Common myeloid progenitor, CD34-positive (primary cell): ENCODE measurements around the gene ASB4.
A peak's percentile ranks its signal among the peaks of the same experiment; 100 is the strongest.

Experiments
- CTCF ChIA-PET: fragments of 350-600 bp; sonication (Branson Sonifier 250); formaldehyde crosslinking; loops from one replicate; lab custom pipeline; 2021; ENCODE audit warnings: antibody characterized with exemption; lab: Charles Lee
- POLR2A ChIA-PET: fragments of 350-600 bp; sonication (Branson Sonifier 250); formaldehyde crosslinking; loops from one replicate; lab custom pipeline; 2021; ENCODE audit warnings: antibody characterized with exemption; lab: Charles Lee
- DNase-seq, 3 donors: peaks; one replicate each; pipeline versions ENCODE4 v3.0.0 to v3.0.0-alpha.2; 2013
- H3K27ac ChIP-seq, 2 experiments: 1 replicate in 1 of 2; 2 replicates in 1 of 2; pipeline ENCODE4 v1.7.0; 2013; ENCODE audit warnings: inconsistent platforms in 2 of 2, low read length in 2 of 2, mild to moderate bottlenecking in 2 of 2, low read depth in 1 of 2, moderate library complexity in 1 of 2; ENCODE audit not compliant: severe bottlenecking in 2 of 2, insufficient read depth in 1 of 2, poor library complexity in 1 of 2
- H3K27me3 ChIP-seq, 5 experiments: replicated peaks in 2 of 5; 1 replicate in 3 of 5; 2 replicates in 2 of 5; pipeline versions ENCODE4 v1.6.1 to v1.7.0; 2013; ENCODE audit warnings: low read length in 4 of 5, mild to moderate bottlenecking in 2 of 5, moderate library complexity in 2 of 5, inconsistent platforms in 1 of 5; ENCODE audit not compliant: insufficient read depth in 5 of 5, control insufficient read depth in 4 of 5
- H3K36me3 ChIP-seq, 4 experiments: 1 replicate in 2 of 4; 2 replicates in 2 of 4; pipeline versions ENCODE4 v1.6.1 to v1.7.0; 2013; ENCODE audit warnings: low read length in 3 of 4, control low read depth in 1 of 4, mild to moderate bottlenecking in 1 of 4; ENCODE audit not compliant: control insufficient read depth in 4 of 4, insufficient read depth in 4 of 4
- H3K4me1 ChIP-seq, 4 experiments: 1 replicate in 3 of 4; 2 replicates in 1 of 4; pipeline versions ENCODE4 v1.6.1 to v1.7.1; 2013; ENCODE audit warnings: low read length in 3 of 4, mild to moderate bottlenecking in 3 of 4, control low read depth in 1 of 4, inconsistent platforms in 1 of 4, moderate library complexity in 1 of 4; ENCODE audit not compliant: control insufficient read depth in 4 of 4, insufficient read depth in 4 of 4; ENCODE audit errors: control extremely low read depth in 1 of 4
- H3K4me3 ChIP-seq, 7 experiments: 1 replicate in 4 of 7; 2 replicates in 3 of 7; pipeline versions ENCODE4 v1.5.1 to v1.7.0; 2013; ENCODE audit warnings: mild to moderate bottlenecking in 7 of 7, low read length in 6 of 7, moderate library complexity in 6 of 7, inconsistent platforms in 2 of 7, low read depth in 2 of 7, control low read depth in 1 of 7; ENCODE audit not compliant: insufficient read depth in 4 of 7, control insufficient read depth in 1 of 7; ENCODE audit errors: extremely low read depth in 1 of 7
- H3K9me3 ChIP-seq, 5 experiments: 1 replicate in 4 of 5; 2 replicates in 1 of 5; pipeline versions ENCODE4 v1.6.1 to v1.7.1; 2013; ENCODE audit warnings: low read length in 4 of 5, mild to moderate bottlenecking in 2 of 5, inconsistent platforms in 1 of 5, low read depth in 1 of 5, moderate library complexity in 1 of 5; ENCODE audit not compliant: control insufficient read depth in 4 of 5, insufficient read depth in 2 of 5; ENCODE audit errors: control extremely low read depth in 1 of 5
- whole genome bisulfite sequencing: methylation state at CpG from one replicate; pipeline ENCODE4 v1.1.5; 2013; ENCODE audit not compliant: insufficient coverage; 5-methylcytosine and 5-hydroxymethylcytosine counted together

ASB4 gene

GRCh38 chr7:95471071-95471470 is 14.7 kb upstream of the ASB4 start:
- H3K4me3 ChIP-seq, result no peak overlapping the region
- no peaks in the 10 kb centered on the region for H3K9me3 ChIP-seq
- H3K27ac ChIP-seq, result no peak overlapping the region
- WGBS, result 100% methylated on average over 2 of the region's 3 CpGs
- no peaks in the 10 kb centered on the region for H3K27me3 ChIP-seq
- ChIA-PET POLR2A (no interaction called here), CTCF (interaction anchor here (0.7 to 1.1 kb wide), 2 partner anchors 9 to 64 kb away, joined by 3 to 4 read pairs; no protein-coding TSS in a partner anchor)
- H3K36me3 ChIP-seq, result no peaks in the 10 kb centered on the region
- no peak for DNase-seq
- peaks cover 0 to 7% (median 5%) of the 10 kb centered on the region in 4 experiments for H3K4me1 ChIP-seq

- Histone ChIP-seq H3K36me3 (no peaks in the 10 kb centered on the region), H3K27ac (no peak overlapping the region), H3K4me1 (peaks cover 0 to 7% (median 5%) of the 10 kb centered on the region in 4 experiments), H3K9me3 (no peaks in the 10 kb centered on the region), H3K4me3 (no peak overlapping the region), H3K27me3 (no peaks in the 10 kb centered on the region)
- no peak for DNase-seq
- CTCF ChIA-PET, result interaction anchor here (0.6 to 0.7 kb wide), 2 partner anchors 38 to 300 kb away, joined by 3 read pairs; partner anchors contain the start of gene PON2
- WGBS, result 81% methylated on average over 8 of the region's 8 CpGs
- POLR2A ChIA-PET, result no interaction called here
Measured at GRCh38 chr7:95472581-95473161, 13.1 kb upstream of the ASB4 start.

- ChIA-PET CTCF (interaction anchor here (0.7 kb wide), 1 partner anchor 38 kb away, joined by 3 read pairs; the partner anchor contains the start of gene PON2), POLR2A (no interaction called here)
- Histone ChIP-seq H3K4me3 (no peak overlapping the region), H3K4me1 (peaks cover 0 to 7% (median 5%) of the 10 kb centered on the region in 4 experiments), H3K36me3 (no peaks in the 10 kb centered on the region), H3K27me3 (no peaks in the 10 kb centered on the region), H3K27ac (no peak overlapping the region), H3K9me3 (no peaks in the 10 kb centered on the region)
- 98% methylated on average over 7 of the region's 9 CpGs for WGBS
- no peak for DNase-seq
Measured at GRCh38 chr7:95473276-95473985, 12.3 kb upstream of the ASB4 start.

- Histone ChIP-seq H3K36me3 (no peaks in the 10 kb centered on the region), H3K27ac (no peak overlapping the region), H3K4me1 (no peaks in the 10 kb centered on the region), H3K27me3 (no peaks in the 10 kb centered on the region), H3K4me3 (no peak overlapping the region), H3K9me3 (no peaks in the 10 kb centered on the region)
- DNase-seq, result no peak
- WGBS, result 96% methylated on average over 2 of the region's 9 CpGs
- ChIA-PET POLR2A (no interaction called here), CTCF (interaction anchor here (0.7 to 3.8 kb wide), 18 partner anchors 9 to 1026 kb away, joined by 3 to 24 read pairs (median 4); partner anchors contain the start of gene PON3)
Measured at GRCh38 chr7:95476072-95476847, 9.5 kb upstream of the ASB4 start.

- Histone ChIP-seq H3K27me3 (no peaks in the 10 kb centered on the region), H3K9me3 (no peaks in the 10 kb centered on the region), H3K4me1 (no peaks in the 10 kb centered on the region), H3K27ac (no peak overlapping the region), H3K4me3 (no peak overlapping the region), H3K36me3 (no peaks in the 10 kb centered on the region)
- 0% methylated on average over 6 of the region's 11 CpGs for WGBS
- ChIA-PET POLR2A (no interaction called here), CTCF (interaction anchor here (0.6 to 3.8 kb wide), 17 partner anchors 10 to 1027 kb away, joined by 3 to 24 read pairs (median 3); partner anchors contain the start of gene PON3)
- peak; percentile 67 to 80 (median 78) for DNase-seq
Measured at GRCh38 chr7:95476904-95477594, 8.7 kb upstream of the ASB4 start.

GRCh38 chr7:95478272-95479037 is 7.3 kb upstream of the ASB4 start:
- peak; percentile 3 to 40 (median 31) for DNase-seq
- Histone ChIP-seq H3K4me1 (no peaks in the 10 kb centered on the region), H3K4me3 (no peak overlapping the region), H3K27me3 (no peaks in the 10 kb centered on the region), H3K27ac (no peak overlapping the region), H3K36me3 (no peaks in the 10 kb centered on the region), H3K9me3 (peaks cover 0 to 3% (median 0%) of the 10 kb centered on the region in 5 experiments)
- POLR2A ChIA-PET, result no interaction called here
- 81% methylated on average over 16 of the region's 18 CpGs for WGBS
- CTCF ChIA-PET, result interaction anchor here (0.7 to 3.8 kb wide), 10 partner anchors 9 to 1029 kb away, joined by 3 to 24 read pairs (median 4); partner anchors contain the start of gene PON3
